ENCODE data around the gene HDDC2.
A peak's percentile ranks its signal among the peaks of the same experiment; 100 is the strongest.

Gene HDDC2, protein sequence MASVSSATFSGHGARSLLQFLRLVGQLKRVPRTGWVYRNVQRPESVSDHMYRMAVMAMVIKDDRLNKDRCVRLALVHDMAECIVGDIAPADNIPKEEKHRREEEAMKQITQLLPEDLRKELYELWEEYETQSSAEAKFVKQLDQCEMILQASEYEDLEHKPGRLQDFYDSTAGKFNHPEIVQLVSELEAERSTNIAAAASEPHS

DNA sequence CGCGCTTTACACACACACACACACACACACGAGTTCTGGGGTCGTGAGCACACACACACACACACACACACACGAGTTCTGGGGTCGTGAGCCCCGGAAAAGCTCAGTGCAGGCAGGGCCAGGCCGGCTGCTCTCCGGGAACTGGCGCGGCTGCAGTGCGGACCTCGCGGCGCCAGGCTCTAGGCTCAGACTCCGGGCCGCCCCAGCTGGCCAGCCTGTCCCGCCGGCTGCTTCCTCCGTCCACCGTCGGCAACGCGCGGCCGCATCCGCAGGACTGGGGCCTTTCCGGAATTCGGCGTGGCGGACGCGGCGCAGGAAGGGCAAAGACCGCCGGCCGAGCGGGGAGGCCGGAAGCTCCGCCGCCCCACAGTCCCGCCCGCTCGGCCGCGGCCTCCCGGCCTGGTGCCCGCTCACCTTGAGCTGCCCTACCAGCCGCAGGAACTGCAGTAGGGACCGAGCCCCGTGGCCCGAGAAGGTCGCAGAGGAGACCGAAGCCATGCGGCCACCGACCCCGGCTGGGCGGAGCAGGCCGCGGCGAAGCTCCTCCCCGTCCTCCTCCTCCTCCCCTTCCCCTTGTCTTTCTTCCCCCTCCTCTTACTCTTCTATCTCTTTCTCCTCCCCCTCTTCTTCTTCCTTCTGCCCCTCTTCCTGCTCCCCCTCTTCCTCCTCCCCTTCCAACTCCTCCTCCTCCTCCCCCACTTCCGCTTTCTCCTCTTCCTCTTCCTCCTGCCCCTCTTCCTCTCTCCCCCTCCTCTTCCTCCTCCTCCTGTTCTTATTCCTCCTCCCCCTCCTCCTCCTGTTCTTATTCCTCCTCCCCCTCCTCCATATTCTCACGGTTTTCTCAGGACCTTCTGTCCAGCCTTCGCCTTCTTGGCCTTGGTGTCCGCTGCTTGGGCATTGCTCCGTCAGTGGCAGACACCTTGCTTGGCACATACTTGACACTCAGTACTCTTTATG lies at the start of gene HDDC2:
Gene HDDC2, minus strand, starts transcription at position 533 of the 957 bp plus-strand sequence. Its CDS starts 35 bp downstream, at position 498.
- peak; percentile 84 for DNase-seq

DNA sequence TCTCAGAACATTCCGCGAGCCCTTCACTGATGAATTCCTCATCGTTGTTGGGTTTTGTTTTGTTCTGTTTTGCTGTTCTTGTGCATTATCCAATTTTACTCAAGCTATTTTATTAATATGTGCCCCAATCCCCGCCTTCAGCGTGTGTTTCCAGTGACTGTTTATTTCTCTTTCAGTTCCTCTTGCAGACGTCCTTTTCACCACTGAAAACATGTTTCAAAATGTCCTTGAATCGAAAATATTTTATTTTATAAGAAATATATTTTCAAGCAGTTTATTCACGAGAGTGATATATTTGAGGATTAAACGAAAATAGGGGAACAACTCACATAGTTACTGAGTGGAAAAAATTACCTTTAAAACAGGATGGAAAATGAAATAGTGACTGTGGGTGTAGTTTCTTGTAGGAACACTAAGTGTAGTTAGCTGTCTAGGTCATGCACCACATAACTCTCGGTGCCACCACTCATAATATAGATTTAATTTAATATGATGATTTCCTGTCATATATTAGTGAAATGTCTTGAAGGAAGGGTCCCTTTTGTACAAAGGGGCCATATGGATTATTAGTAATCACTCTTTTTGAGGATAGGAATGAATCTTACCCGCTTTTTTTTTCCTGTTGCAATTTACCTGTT lies 45.3 kb upstream of the HDDC2 start:
- DNase-seq, result no peak

DNA sequence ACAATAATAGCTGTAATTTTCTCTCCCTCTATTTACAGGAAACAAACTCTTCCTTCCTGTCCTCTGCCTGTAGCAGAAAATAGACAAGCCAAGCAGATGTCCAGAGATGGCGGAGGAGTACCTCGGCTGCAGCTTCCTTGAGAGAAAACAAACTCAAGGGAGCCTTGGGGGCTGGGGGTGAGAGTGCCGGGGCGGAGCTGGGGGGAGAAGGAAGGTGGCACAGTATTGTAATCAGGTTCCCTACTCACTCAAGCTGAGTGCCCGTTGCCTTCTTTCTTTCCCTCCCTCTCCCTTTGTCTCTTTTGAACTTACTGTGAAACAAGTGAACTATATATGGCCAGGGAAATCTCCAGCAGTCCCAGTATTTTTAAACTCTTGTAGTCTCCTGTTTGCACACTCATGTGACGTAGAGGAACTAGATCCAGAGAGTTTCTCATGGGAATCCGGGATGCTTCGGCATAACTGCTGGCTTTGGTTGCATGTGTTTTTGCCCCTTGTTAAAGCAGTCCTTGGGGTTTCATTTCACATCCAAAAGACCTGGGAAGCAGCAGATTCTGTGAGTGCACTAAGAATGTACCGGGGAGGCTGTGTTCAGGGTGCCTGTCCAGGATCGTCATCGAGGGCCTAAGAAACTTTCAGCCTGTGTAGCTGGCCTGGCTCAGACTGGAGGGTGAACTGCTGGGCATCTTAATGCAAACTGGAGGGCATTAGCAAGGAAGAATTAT lies 44.6 kb upstream of the HDDC2 start:
- no peak for DNase-seq

DNA sequence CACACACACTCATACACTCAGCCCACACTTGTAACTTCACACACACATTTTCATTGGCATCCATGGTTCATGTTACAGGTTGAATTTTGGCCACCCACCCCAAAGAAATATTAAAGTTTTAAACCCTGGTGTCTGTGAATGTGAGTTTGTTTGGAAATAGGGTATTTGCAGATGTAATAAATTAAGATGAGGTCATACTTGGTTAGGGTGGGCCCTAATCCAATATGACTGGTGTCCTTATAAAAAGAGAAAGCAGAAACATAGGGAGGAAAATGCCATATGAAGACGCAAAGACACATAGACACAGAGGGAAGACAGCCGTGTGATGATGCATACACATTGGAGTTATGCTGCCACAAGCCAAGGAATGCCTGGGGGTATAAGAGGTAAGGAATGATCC lies 39.7 kb upstream of the HDDC2 start:
- no peak for DNase-seq

DNA sequence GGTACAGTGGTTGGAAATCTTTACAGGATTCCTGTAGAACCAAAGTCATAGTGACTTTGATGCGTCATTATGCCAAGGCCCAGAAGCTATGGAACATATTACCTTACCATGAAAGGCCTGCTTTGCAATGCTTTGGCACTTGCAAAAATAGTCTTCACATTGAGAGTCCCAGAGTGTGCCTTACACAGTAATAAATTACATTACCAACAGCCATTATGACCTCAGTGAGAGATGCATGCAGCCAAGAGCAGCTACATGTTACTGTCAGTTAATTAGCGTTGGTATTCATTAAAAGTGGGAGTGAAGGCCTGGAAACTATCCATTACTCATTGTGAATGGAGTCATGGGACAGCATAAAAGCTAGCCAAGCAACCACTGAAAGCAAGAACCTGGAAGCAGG lies 39.2 kb upstream of the HDDC2 start:
- DNase-seq, result no peak

DNA sequence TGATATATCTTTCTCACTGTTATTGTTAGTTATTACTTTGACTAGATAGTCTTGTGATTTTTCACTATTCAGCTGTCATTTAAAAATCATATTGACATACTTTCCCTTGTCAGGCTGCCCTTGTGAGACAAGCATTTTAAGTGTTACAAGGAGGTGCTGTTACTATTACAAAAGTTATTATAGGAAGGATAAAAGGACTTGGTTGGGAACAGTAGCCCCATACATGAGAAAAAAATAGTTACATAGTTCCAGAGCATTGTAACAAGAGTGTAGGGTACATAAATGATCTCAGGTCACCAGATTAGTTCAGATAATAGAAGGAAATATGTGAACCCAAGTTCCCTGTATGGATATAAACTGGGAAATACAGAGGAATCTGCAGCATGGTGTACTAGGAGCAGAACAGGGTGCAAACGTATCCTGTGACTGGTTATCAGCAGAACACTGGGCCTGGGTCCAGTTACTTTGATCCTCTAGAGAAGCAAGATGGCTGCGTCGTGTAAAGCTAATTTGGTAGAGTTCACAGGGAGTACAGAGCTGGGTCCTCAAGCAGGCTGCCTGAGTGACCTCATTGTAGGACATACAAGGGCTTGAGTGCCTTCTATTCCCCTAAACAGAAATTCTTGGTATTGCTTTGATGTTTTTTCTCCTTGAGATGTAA lies 38.5 kb upstream of the HDDC2 start:
- no peak for DNase-seq

DNA sequence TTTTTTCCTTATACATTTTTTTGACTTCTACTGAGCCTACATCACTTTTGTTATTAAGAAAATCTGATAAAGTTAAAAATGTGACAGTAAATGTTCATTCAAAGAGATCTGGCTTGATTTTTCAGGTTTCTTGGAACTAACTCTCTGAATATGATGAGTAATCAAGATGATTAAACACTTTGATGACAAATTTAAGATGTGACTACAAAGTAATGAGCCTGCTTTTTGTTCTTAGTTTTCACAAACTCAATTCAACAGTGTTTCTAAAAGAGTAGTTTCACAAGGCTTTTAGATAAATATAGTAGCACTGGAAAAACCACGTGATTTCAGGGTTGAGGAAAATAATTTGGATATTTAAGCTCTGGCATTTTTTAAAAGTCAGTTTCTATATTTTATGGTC lies 37.9 kb upstream of the HDDC2 start:
- DNase-seq, result no peak

DNA sequence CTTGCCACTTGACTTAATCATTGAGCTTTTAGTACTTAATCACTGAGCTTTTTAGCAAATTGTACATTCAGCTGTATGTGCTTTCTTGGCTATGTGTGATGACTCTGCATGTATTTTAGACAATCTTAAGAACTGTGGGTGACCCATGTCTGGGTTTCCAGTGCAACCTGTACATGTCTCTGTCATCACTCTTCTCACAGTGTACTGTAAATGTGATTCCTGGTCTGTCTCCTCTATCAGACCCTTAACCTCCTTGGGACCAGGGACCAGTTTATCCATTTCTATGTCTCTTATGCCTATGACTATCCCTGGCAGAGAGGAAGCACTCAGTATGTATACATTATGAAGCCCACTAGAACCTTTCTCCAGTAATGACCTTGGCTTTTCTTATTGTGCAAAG lies 36.6 kb upstream of the HDDC2 start:
- DNase-seq, result no peak

DNA sequence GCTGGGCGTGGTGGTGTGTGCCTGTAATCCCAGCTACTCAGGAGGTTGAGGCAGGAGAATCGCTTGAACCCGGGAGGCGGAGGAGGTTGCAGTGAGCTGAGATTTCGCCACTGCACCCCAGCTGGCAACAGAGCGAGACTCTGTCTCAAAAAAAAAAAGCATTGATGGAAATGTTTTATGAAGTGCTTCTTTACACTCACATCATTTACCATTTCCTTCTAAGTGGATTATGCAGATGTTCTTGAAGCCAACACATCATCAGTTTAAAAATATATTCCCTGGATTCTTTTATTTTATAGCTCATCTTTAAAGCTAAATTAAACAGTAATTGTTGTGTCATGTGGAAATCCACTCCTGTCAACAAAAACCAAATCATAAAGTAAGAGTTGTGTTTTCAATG lies 35.9 kb upstream of the HDDC2 start:
- no peak for DNase-seq

DNA sequence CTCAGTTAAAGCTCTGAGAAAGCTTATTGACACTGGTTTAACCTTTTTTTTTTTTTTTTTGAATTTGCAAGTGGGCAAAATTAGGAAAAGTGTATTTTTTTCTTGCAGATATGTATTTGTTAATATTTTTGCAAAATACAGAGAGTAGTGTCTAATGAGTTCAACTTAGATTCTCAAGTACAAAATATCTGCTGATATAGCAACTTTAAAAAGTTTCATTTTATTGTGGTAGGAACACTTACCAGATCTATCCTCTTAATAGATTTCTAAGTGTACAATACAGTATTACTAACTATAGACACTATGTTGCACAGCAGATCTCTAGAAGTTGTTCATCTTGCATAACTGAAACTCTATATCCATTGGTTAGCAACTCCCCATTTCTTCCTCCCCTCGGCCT lies 30.9 kb upstream of the HDDC2 start:
- no peak for DNase-seq

DNA sequence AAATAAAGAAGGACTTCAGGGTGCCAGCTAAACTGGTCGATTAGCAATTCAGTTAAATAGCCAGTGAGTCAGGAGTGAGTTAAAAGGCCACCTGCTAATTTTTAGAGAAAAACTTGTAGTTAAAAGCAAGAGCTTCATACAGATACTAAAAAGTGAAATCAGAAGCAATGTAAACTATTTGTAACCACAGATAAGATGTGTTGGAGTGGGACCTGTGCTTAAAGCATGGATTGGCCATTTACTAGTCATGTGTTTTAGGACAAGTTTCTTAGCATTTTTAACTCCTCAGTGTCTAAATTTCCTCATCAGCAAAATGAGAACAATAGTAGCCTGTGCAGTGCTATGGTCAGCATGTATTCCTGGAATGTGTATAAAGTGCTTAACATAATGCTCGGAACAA lies 23.8 kb upstream of the HDDC2 start:
- DNase-seq, result no peak

DNA sequence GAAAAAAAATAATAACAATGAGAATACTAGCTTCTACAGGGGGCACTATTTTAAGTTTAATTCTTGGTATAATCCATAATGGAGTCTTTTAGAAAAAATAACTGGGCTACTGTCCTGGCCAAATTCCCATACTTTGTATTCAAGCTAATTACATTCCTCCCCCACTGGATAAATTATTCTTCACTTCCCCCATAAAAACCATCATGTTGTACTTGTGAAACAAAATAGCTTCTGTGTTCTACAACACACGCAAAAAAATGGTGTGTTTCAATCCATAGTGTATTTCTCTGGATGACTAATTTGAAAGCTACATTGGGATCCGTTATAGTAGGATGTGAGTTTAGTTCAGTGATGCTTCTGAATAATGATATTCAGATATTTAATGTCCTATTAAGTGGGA lies 21.6 kb upstream of the HDDC2 start:
- DNase-seq, result no peak

DNA sequence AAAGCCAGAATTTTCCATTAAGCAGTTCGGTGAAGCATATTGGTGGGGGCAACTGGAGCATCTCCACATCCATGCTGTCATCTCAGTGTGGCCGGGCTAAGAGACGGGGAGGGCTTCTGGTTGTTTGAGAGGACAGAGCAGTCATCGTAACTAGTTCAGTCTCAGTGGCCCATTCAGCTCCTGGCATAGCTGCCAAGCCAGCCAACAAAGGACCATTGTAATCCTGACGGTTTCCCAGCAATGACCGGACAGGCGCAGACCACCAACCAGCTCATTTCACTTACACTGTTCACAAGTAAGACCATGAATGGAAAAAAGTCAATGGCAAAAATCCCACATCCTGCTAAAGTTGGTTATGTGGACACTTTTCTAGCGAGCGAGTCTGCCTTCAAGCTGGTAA lies 14.9 kb upstream of the HDDC2 start:
- no peak for DNase-seq

DNA sequence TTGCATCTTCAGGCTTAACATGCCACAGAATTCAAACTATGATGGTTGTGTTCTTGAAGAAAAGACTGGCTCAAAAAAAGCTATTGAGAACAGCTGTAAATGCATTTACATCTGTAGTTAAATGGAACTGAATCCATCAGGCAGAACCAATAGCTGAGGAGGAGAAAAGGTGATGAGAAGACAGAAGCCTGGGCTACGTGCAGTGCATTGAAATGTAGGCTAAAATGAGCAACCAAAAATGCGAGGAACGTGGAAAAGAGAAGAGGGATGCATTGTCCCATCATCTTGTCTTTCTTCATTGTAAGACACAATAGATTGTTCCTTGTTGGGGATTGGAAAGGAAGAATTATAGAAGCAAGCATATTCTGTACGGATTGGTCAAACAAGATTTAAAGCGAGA lies 13.8 kb upstream of the HDDC2 start:
- no peak for DNase-seq

DNA sequence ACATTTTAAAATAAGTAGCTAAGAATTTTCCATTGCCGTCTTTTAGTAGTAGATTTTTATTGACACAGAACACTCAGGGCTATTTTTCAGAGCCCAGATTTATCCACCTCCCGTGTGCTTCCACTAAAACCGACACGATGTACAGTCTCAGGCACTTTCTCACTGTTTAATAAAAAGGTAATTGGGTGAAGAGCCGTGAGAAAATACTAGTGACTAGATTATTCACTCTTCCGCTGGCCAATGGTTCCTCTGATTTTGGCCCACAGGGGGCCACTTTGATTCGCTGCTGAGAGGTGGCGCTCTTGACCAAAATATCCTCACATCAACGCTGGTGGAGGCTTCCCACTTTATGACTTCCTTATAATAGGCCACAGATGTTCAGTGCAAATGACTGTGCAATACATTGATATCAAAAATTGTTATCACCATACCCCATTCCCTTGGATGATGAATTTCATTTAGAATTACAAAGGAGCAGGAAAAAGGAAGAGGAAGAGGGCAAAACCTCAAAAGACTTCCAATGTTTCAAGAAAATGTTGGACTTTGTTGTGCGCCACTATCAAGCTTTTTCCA lies 12.3 kb upstream of the HDDC2 start:
- DNase-seq, result peak; percentile 63

DNA sequence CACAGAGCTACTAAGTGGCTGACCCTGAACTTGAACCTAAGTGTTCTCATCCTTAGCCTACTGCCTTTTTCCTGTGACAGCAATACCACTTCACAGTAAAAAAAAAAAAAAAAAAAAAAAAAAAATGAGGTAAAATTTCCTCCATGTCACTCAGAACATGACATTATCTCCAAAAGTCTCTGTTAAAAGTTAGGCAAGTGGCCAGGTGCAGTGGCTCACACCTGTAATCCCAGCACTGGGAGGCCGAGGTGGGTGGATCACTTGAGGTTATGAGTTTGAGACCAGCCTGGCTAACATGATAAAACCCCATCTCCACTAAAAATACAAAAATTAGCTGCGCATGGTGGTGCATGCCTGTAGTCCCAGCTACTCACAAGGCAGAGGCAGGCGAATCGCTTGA lies 11.2 kb upstream of the HDDC2 start:
- no peak for DNase-seq

DNA sequence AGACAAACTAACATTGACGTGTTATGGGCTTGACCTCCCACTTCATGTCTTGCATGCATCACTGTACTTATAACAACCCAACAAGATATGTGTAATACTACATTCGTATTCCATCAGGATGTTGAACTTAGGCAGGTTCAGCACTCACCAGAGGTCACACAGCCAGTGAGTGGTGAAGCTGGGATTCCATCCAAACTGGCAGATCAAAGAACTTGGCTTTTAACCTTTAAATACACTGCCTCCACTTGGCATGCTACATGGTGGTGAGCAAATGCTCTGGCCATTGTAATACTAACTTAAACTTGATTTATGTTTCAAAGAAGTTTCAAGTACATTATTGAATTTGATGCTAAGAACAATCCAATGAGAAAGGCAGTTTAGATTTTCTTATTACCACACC lies 10.7 kb upstream of the HDDC2 start:
- DNase-seq, result no peak

DNA sequence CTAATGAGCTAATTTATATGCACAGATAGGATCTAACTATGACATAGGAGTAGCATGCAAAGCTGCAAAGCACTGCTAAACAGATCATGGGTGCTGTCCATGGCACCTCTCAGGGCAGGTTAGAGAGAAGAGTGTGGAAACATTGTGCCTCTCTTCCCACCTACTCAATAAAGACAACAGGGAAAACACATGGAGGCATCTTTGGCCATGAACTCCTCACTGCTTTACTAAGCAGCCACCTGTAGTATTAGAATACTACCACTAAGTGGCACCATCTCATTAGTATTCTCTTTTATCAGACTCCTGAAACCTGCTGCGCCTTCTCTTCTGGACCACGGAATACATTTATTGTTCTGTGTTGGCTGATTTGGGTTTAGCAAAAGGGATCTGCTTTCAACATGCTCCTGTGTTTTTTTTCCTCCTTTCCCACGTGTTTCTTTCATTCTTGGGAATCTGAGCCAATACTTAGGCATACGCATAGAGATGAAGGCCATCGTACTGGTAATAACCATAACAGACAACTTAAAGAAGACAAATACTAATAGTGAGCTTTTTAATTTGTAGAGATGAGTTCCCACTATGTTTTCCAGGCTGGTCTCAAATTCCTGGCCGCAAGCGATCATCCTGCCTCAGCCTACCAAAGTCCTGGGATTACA lies 9.4 kb upstream of the HDDC2 start:
- DNase-seq, result no peak

DNA sequence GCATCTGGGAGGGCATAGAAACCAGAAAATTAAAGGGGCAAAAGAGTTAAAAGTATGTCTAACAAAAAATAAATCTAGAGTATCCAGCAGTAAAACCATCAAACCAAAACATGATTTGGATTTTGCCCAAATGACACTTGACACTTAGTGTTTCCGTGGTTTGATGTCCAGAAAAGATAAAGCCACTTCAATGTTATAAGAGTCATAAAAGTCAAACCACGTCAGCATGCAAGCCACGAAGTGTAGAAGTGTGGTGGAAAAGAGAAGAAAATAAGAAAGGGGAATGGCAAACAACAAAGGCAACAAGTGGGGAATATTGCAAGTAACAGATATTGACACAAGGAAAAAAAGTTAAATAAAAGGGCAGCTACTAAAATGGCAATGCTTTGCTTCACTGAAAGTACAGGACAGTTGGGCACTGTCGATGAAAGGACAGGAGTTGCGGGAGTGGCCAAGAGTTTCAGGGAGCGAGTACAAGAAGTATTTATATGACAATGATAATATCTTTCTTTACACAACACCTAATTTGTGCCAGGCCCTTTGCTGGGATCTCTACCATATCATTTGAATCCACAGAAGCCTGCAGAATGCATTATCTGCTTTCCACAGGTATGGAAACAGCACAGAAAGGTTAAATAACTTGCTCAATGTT lies 6.3 kb upstream of the HDDC2 start:
- no peak for DNase-seq

DNA sequence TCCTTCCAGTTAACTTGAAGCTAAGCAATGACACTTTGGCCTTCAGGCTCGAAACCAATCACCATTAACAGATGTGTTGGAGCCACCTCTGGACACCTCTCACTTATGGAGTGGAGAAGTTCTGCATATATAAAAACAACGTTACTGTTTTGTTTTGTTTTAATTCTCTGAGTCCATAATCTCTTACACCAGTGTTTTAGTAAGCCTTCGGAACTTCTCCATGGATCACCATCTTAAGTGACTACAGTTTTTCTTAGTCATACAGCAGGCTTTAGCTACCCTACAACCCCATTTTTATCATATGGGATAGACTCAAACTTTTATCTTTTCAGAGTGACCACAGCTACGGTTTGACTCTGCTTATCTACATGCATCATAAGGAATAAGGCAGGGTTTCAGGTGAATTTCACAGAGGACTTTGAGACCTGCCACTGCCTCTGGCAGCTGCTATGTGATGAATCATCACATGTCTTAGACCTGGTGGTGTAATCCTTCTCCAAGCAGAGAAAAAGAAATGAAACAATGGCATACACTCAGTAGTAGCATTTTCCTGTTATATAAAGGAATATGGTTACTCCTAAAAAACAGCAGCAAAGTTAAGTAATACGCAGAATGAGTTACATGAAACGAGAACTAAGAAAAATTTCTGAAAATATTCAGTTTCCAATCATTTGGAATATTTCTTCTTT lies 5.5 kb upstream of the HDDC2 start:
- no peak for DNase-seq

DNA sequence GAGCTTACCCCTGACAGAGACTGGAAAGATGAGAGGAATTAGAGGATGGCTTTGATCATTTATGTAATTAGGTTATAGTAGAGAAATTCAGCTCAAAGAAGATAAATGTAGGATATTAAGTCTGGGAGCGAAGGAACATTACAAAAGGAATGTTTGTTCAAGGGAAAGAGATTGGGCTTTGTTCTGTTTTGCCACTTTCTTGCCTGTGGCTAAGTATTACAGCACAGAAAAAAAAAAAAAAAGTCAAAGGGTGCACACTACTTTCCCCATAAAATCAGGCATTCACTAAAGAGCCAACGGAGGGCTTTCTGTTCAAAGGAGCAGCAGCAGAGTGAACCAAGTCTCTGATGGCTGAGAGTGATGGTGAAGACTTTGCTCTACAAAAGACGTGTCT lies 5.0 kb upstream of the HDDC2 start:
- DNase-seq, result no peak
